ENCODE results near the gene NEK6.

The NEK6 gene

GRCh38 chr9:124261736-124262648, 4.2 kb downstream of the NEK6 start:
- no peaks in the 10 kb centered on the region for H3K36me3 ChIP-seq (ENCODE audit: insufficient read depth)
- no peak for TF ChIP-seq CTCF (conservative IDR thresholded peaks at IDR 0.05; ENCODE audit: low read depth, low read length)
- H3K27me3 ChIP-seq (ENCODE audit: insufficient read depth, low read depth) = no peaks in the 10 kb centered on the region
- no peak overlapping the region for H3K27ac ChIP-seq
- H3K79me2 ChIP-seq (ENCODE audit: insufficient read depth, low read depth) = peaks cover 28% of the 10 kb centered on the region
- H3K4me1 ChIP-seq (ENCODE audit: low read depth, poor library complexity, severe bottlenecking) = peaks cover 7% of the 10 kb centered on the region
- no peak overlapping the region for H3K9ac ChIP-seq
- H3K4me2 ChIP-seq = no peak overlapping the region
- no peak overlapping the region for H3K4me3 ChIP-seq (IDR thresholded peaks at IDR 0.05; ENCODE audit: insufficient read depth, low read depth, low read length)
- no peaks in the 10 kb centered on the region for H4K20me1 ChIP-seq (ENCODE audit: insufficient read depth)
- H2AFZ ChIP-seq (ENCODE audit: low read depth) = no peak overlapping the region

- no peak overlapping the region for H3K27ac ChIP-seq
- H4K20me1 ChIP-seq (ENCODE audit: insufficient read depth) = no peaks in the 10 kb centered on the region
- no peak overlapping the region for H3K9ac ChIP-seq
- H3K4me1 ChIP-seq (ENCODE audit: low read depth, poor library complexity, severe bottlenecking) = peaks cover 7% of the 10 kb centered on the region
- TF ChIP-seq CTCF (conservative IDR thresholded peaks at IDR 0.05; ENCODE audit: low read depth, low read length) = no peak
- no peak overlapping the region for H3K4me2 ChIP-seq
- peaks cover 28% of the 10 kb centered on the region for H3K79me2 ChIP-seq (ENCODE audit: insufficient read depth, low read depth)
- no peak overlapping the region for H2AFZ ChIP-seq (ENCODE audit: low read depth)
- no peaks in the 10 kb centered on the region for H3K27me3 ChIP-seq (ENCODE audit: insufficient read depth, low read depth)
- H3K4me3 ChIP-seq (IDR thresholded peaks at IDR 0.05; ENCODE audit: insufficient read depth, low read depth, low read length) = no peak overlapping the region
- no peaks in the 10 kb centered on the region for H3K36me3 ChIP-seq (ENCODE audit: insufficient read depth)
Measured at GRCh38 chr9:124262649-124262972, 4.9 kb downstream of the NEK6 start.

- Histone ChIP-seq H2AFZ (ENCODE audit: low read depth) (no peak overlapping the region), H4K20me1 (ENCODE audit: insufficient read depth) (no peaks in the 10 kb centered on the region), H3K4me2 (no peak overlapping the region), H3K79me2 (ENCODE audit: insufficient read depth, low read depth) (peaks cover 28% of the 10 kb centered on the region), H3K27me3 (ENCODE audit: insufficient read depth, low read depth) (no peaks in the 10 kb centered on the region), H3K4me1 (ENCODE audit: low read depth, poor library complexity, severe bottlenecking) (peaks cover 7% of the 10 kb centered on the region), H3K36me3 (ENCODE audit: insufficient read depth) (no peaks in the 10 kb centered on the region), H3K9ac (no peak overlapping the region), H3K27ac (no peak overlapping the region), H3K4me3 (IDR thresholded peaks at IDR 0.05; ENCODE audit: insufficient read depth, low read depth, low read length) (no peak overlapping the region)
- TF ChIP-seq CTCF (conservative IDR thresholded peaks at IDR 0.05; ENCODE audit: low read depth, low read length) = no peak
Measured at GRCh38 chr9:124263213-124263612, 5.5 kb downstream of the NEK6 start.

- Histone ChIP-seq H3K4me3 (IDR thresholded peaks at IDR 0.05; ENCODE audit: insufficient read depth, low read depth, low read length) (no peak overlapping the region), H3K9ac (no peak overlapping the region), H3K4me1 (ENCODE audit: low read depth, poor library complexity, severe bottlenecking) (peaks cover 6% of the 10 kb centered on the region), H3K79me2 (ENCODE audit: insufficient read depth, low read depth) (peaks cover 21% of the 10 kb centered on the region), H3K27me3 (ENCODE audit: insufficient read depth, low read depth) (no peaks in the 10 kb centered on the region), H3K4me2 (no peak overlapping the region), H3K27ac (no peak overlapping the region), H2AFZ (ENCODE audit: low read depth) (no peak overlapping the region), H4K20me1 (ENCODE audit: insufficient read depth) (no peaks in the 10 kb centered on the region), H3K36me3 (ENCODE audit: insufficient read depth) (no peaks in the 10 kb centered on the region)
- no peak for TF ChIP-seq CTCF (conservative IDR thresholded peaks at IDR 0.05; ENCODE audit: low read depth, low read length)
Measured at GRCh38 chr9:124263800-124264426, 6.2 kb downstream of the NEK6 start.

Measured in KMS-11 (cell line).